22Rv1 (cell line): ENCODE data around the gene SLC25A14.

Experiments used
- H3K27ac ChIP-seq: fragments of 450-650 bp; 2 replicates; pipeline ENCODE4 v1.5.1; 2017
- ZFX ChIP-seq: fragments of 450-650 bp; IDR thresholded peaks from 2 replicates; pipeline ENCODE4 v1.6.1; 2017; ENCODE audit warnings: antibody characterized with exemption, borderline replicate concordance
- TF ChIP-seq, protein P1 (sequence below): fragments of 450-650 bp; IDR thresholded peaks from 2 replicates; pipeline ENCODE4 v1.5.1; 2017; ENCODE audit warnings: mild to moderate bottlenecking

SLC25A14 gene

GRCh38 chrX:130339408-130340222 lies at the start of gene SLC25A14:
TSS of gene SLC25A14 (plus strand) at chrX:130339919. CDS start at chrX:130340279, 360 bp downstream.
- peak within 1 kb of the TSS; percentile 29; the same call in 1 of the 2 replicates for H3K27ac ChIP-seq
- TF ChIP-seq, protein P1, sequence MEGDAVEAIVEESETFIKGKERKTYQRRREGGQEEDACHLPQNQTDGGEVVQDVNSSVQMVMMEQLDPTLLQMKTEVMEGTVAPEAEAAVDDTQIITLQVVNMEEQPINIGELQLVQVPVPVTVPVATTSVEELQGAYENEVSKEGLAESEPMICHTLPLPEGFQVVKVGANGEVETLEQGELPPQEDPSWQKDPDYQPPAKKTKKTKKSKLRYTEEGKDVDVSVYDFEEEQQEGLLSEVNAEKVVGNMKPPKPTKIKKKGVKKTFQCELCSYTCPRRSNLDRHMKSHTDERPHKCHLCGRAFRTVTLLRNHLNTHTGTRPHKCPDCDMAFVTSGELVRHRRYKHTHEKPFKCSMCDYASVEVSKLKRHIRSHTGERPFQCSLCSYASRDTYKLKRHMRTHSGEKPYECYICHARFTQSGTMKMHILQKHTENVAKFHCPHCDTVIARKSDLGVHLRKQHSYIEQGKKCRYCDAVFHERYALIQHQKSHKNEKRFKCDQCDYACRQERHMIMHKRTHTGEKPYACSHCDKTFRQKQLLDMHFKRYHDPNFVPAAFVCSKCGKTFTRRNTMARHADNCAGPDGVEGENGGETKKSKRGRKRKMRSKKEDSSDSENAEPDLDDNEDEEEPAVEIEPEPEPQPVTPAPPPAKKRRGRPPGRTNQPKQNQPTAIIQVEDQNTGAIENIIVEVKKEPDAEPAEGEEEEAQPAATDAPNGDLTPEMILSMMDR = no peak
- TF ChIP-seq ZFX = no peak

DNA sequence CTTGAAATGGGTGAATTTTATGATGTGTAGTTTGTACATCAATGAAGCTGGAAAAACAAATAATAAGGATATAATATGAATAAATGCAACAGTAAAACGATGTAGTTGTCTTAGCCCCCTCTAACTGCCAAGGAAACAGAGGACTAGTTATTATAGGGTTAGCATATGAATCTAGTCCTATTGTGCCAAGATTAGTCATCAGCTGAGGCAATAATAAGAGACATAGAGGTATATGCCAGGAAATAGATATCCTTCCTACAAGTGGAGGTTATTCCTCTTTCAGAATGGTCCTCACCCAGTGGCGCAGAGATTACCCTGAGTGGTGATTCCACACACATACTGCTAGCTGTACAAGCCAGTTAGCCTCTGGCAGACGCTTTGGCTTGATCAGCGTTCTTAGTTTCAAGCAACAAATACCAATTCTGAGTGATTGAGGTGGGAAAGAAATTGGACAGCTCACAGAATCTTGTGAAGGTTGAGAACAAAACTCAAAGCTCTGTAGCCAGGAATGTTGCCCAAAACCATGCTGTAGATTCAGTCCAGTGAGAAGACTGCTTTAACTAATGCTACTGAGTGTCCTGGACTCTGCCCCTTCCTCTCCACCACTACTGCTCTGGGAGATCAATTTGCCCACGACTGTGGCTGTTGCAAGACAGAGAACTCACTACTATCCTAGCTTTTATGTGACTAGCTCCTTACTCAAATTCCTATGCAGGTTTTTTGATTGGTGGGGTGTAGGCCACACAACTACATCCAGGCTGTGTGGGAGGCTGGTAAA lies 44.0 kb upstream of the SLC25A14 start:
- TF ChIP-seq, protein P1 = no peak
- TF ChIP-seq ZFX = no peak
- no peak overlapping the region for H3K27ac ChIP-seq

- TF ChIP-seq, protein P1 = no peak
- no peak for TF ChIP-seq ZFX
- no peak overlapping the region for H3K27ac ChIP-seq
Observed at GRCh38 chrX:130296297-130296678, 43.4 kb upstream of the SLC25A14 start.

- H3K27ac ChIP-seq = no peak overlapping the region
- TF ChIP-seq, protein P1 = no peak
- no peak for TF ChIP-seq ZFX
Observed at GRCh38 chrX:130296743-130297142, 43.0 kb upstream of the SLC25A14 start.

- no peak overlapping the region for H3K27ac ChIP-seq
- TF ChIP-seq, protein P1 = no peak
- no peak for TF ChIP-seq ZFX
Observed at GRCh38 chrX:130299279-130300009, 40.3 kb upstream of the SLC25A14 start.

- TF ChIP-seq, protein P1 = no peak
- TF ChIP-seq ZFX = no peak
- H3K27ac ChIP-seq = no peak overlapping the region
Observed at GRCh38 chrX:130300010-130300282, 39.8 kb upstream of the SLC25A14 start.
